ENCODE results near the gene MTA2. TPM values are rescaled to one million over a fixed set of nuclear protein-coding genes. Genes with fewer than 3 reads are reported as not detected.
A peak's percentile ranks its signal among the peaks of the same experiment; 100 is the strongest.

Gene MTA2
- total and polyA plus RNA-seq, 10 of the 15 experiments (the other 5 are each of a cell fraction or from before 2014, with no cell fraction given), result 6.7 to 201 (median 113) TPM

- no peak for TF ChIP-seq CEBPB (IDR thresholded peaks at IDR 0.05; ENCODE audit: borderline replicate concordance in 1 of 2, low read depth in 2 of 2, low read length in 2 of 2)
- TF ChIP-seq KAT2A (conservative IDR thresholded peaks at IDR 0.05; ENCODE audit: control insufficient read depth, low read depth, low read length), result no peak
- TF ChIP-seq RUNX3 (IDR thresholded peaks at IDR 0.05; ENCODE audit: low read length), result no peak
- no peak for TF ChIP-seq NR2C1 (IDR thresholded peaks at IDR 0.05)
- no peak for TF ChIP-seq PML (IDR thresholded peaks at IDR 0.05; ENCODE audit: low read length)
- no peak for TF ChIP-seq E2F4 (IDR thresholded peaks at IDR 0.05; ENCODE audit: low read depth, low read length)
- no peak for TF ChIP-seq KLF5 (IDR thresholded peaks at IDR 0.05; ENCODE audit: partially characterized antibody)
- TF ChIP-seq ZBTB4 (CRISPR knock-in tag; IDR thresholded peaks at IDR 0.05), result no peak
- no peak for TF ChIP-seq ASH2L (IDR thresholded peaks at IDR 0.05; ENCODE audit: borderline replicate concordance, low read depth)
- TF ChIP-seq BRCA1 (IDR thresholded peaks at IDR 0.05; ENCODE audit: low read depth, low read length), result no peak
- TF ChIP-seq YY1 (IDR thresholded peaks at IDR 0.05; ENCODE audit: low read depth, low read length), result no peak
- TF ChIP-seq SMAD1 (IDR thresholded peaks at IDR 0.05; ENCODE audit: low read depth, partially characterized antibody), result no peak
- TF ChIP-seq EZH2 (IDR thresholded peaks at IDR 0.05; ENCODE audit: borderline replicate concordance, control insufficient read depth, low read depth, low read length), result no peak
- TF ChIP-seq ZNF24 (IDR thresholded peaks at IDR 0.05), result no peak
- peak; percentile 56 for TF ChIP-seq MEF2B (IDR thresholded peaks at IDR 0.05; ENCODE audit: partially characterized antibody, poor library complexity, severe bottlenecking)
- no peak for TF ChIP-seq CBFB (IDR thresholded peaks at IDR 0.05; ENCODE audit: low read depth)
- no peak for TF ChIP-seq SP1 (IDR thresholded peaks at IDR 0.05; ENCODE audit: low read depth, low read length)
- TF ChIP-seq FOXK2 (IDR thresholded peaks at IDR 0.05), result no peak
- TF ChIP-seq MAX (IDR thresholded peaks at IDR 0.05; ENCODE audit: low read depth, low read length), result 0 out of 2 replicates have a peak, but pooled peaks have one; percentile 28
- TF ChIP-seq GABPA (IDR thresholded peaks at IDR 0.05; ENCODE audit: low read depth), result no peak
- no peak for TF ChIP-seq MTA2 (IDR thresholded peaks at IDR 0.05; ENCODE audit: low read depth)
- TF ChIP-seq IKZF2 (IDR thresholded peaks at IDR 0.05), result 0 out of 4 replicates have a peak, but pooled peaks of 1 of the 2 experiments have one; percentile 16
- TF ChIP-seq PAX8 (IDR thresholded peaks at IDR 0.05), result no peak
- no peak for TF ChIP-seq MTA3 (IDR thresholded peaks at IDR 0.05; ENCODE audit: borderline replicate concordance, low read length)
- TF ChIP-seq NFXL1 (IDR thresholded peaks at IDR 0.05; ENCODE audit: borderline replicate concordance), result no peak
- TF ChIP-seq SUPT20H (IDR thresholded peaks at IDR 0.05; ENCODE audit: borderline replicate concordance, control insufficient read depth, low read depth, low read length), result no peak
- no peak for TF ChIP-seq CHD4 (IDR thresholded peaks at IDR 0.05)
- TF ChIP-seq BMI1 (IDR thresholded peaks at IDR 0.05; ENCODE audit: borderline replicate concordance), result no peak
- 0 out of 2 replicates have a peak, but pooled peaks have one; percentile 6 for TF ChIP-seq BACH1 (IDR thresholded peaks at IDR 0.05; ENCODE audit: borderline replicate concordance)
Observed at GRCh38 chr11:62544581-62545436, 56.9 kb downstream of the MTA2 start (continued).

Data from GM12878 (cell line).